GM12892 (cell line): ENCODE measurements around the gene NFATC1.

Experiments used
- DNase-seq: peaks from one replicate; pipeline ENCODE4 v3.0.0; 2011; ENCODE audit not compliant: insufficient read length
- FAIRE-seq: peaks from 2 replicates; lab custom pipeline; 2011; peaks lifted over from hg19 to GRCh38; lab: Jason Lieb, UNC
- POLR2A ChIP-seq: IDR thresholded peaks from 2 replicates; pipeline ENCODE4 v1.6.1; 2011; ENCODE audit warnings: low read depth, low read length, control low read depth
- POLR2AphosphoS5 ChIP-seq: IDR thresholded peaks from 2 replicates; pipeline ENCODE4 v1.6.1; 2011; ENCODE audit warnings: low read depth, low read length, control low read depth
- TAF1 ChIP-seq: IDR thresholded peaks from 2 replicates; pipeline ENCODE4 v1.6.1; 2011; ENCODE audit warnings: low read depth, mild to moderate bottlenecking, control low read depth, low read length, borderline replicate concordance

Gene NFATC1

DNA sequence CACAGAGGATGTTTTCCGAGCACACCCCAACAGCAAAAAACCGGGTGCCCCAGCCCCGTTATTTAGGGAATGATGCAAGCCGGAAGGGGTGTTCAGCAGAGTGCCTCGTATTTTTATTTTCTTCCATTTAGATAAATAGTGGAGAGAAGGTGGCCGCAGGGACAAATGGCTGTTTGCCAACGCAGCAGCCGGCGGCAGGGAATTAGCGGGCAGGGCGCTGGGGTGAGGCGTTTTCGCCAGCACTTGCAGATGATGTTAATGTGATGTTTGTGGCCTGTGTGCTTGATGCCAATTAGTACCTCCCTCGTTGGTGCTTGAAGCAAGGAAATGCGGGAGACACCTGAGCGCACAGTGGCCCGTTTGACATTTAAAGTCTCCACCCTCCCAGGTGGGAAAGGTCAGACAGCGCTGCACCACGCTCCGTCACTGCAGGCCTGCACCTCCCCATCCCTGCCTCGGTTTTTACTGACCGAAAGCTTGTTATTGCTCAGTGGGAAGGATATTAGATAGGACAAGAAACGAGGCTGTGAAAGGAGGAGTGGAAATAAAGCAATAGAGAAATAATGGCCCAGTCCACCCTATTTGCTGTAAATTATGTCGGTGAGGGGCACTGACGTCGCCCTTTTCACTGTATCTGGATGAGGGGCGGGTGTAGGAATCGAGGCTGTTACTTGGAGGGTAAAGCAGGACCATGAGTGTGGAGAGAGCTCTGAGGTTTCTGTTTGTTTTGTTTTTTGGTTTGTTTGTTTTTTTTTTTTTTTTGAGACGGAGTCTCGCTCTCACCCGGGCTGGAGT, 39.1 kb downstream of the NFATC1 start:
- no peak for DNase-seq
- TF ChIP-seq POLR2AphosphoS5 = no peak
- TF ChIP-seq TAF1 = no peak
- TF ChIP-seq POLR2A = no peak
- no peak for FAIRE-seq

DNA sequence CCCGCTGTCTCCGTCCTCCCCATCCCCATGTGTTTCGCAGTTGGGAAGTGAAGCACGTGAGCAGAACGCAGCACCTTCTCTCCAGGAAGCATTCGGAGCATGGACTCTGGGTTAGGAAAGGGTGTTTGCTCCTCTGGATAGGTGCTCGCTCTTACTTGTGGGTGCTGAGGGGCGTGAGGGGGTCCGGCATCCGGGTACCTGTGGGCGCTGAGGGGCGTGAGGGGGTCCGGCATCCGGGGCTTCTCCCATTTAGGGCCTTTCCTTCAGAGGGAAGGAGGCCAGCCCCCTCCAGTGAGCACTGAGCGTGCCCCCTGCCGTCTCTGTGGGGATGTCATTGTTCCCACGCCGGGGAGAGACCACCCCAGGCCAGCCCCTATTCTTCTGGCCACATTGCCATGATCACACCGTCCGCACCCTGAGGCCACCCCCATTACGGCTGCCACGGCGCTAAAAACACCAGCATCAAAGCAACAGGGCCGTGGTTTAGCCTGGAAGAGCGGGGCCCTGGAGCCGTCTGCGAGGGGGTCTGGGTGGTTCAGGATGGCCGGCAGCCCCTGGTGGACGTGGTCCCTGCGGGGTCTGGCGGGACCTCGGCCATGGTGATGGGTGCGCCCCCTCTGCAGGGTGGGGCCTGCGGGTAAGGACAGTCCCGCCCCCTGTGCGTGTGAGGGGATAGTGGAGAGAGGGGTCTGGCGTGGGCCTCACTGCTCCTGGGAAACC, 41.0 kb downstream of the NFATC1 start:
- no peak for TF ChIP-seq TAF1
- TF ChIP-seq POLR2A = no peak
- TF ChIP-seq POLR2AphosphoS5 = no peak
- FAIRE-seq = no peak

DNA sequence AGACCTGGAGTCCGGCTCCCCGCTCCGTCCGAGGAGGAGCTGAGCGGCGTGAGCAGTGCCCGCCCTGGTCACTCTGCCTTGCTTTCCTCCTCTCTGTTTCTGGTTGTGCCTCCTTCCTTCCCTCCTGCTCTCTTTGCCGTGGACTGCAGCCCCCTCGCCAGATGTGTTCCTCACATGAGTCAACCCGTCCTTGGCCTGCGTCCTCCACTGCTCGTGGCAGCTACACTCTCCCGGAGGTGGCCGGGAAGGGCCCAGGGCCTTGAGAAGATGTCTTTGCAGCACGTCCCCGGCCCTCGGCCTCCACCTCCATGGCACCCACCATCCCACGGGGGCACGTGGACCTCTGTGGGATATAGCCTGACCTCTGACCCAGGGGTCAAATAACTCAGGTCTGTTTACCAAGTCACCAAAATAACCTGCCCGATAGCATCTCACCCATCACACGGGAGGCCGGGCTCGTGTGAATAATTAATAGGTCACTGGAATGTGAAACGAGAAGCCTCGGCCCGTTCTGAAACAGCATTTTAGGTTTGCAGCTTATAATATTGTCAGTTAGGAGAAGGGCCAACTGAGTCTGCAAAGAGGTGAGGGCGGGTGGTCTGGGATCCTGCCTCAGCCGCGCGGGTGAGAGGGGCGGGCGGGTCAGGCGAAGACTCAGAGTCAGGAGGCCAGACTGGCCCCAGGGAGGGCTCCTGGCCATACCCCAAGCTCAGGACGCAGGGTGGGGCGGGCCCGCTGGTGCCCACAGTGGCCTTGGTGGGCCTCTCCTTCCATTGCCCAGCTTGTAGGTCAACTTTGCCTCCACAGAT, 42.6 kb downstream of the NFATC1 start:
- FAIRE-seq = no peak
- no peak for TF ChIP-seq POLR2A
- TF ChIP-seq TAF1 = no peak
- no peak for TF ChIP-seq POLR2AphosphoS5
- no peak for DNase-seq

More for the DNA sequence above, 41.0 kb downstream of the NFATC1 start:
- DNase-seq = no peak

DNA sequence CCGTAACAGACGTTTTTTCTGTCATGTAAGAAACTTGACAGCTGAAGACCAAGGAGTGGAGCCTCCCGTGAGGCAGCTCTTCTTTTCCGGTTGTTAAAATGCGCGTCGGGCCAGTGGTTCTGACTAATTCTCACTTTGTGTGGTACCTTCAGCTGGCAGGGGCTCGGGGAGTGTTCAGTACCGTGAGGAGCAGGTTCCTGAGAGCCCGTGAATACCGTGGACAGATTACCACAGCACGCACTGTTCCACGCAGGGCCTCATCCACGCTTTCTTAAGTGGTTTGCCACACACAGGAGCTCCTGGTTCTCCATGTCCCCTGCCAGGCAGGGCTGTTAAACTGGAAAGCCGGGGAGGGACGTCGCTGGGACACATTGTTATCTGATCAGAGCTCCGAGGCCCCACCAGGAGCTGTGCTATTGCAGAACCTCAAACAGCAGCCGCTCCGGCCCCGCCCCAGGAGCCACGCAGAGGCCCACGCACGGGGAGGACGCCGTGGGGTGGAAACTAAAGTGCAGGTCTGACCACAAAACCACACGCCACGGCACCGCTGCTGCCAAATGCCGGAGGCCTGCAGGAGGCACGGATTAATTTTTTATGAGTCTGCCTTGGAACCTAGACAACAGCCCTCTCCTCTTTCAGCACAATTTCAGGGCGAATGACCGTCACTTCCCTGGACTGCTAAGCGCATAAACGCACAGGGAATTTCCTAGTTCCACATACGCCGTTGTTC, 43.3 kb downstream of the NFATC1 start:
- FAIRE-seq (no peak), DNase-seq (no peak)
- TF ChIP-seq POLR2A (no peak), POLR2AphosphoS5 (no peak), TAF1 (no peak)

DNA sequence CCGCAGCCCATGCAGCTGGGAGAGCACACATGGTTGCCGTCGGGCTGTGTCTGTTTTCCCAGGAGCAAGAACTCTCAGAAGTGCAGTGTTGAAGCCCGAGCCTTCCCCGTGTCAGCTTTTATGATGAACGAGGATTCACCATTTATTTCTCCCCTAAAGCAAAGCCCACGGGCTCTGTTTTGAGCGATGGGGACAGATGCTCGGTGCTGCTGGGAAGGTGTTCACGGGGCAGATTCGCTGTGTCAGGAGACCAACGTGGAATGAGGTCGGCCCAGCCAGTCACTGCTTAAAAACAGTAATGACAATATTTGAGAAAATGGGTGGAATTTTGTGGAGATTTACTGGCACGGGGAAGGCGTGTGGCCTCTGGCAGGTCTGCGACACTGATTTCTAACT, 43.9 kb downstream of the NFATC1 start:
- TF ChIP-seq POLR2AphosphoS5 (no peak), POLR2A (no peak), TAF1 (no peak)
- no peak for FAIRE-seq
- DNase-seq = no peak

DNA sequence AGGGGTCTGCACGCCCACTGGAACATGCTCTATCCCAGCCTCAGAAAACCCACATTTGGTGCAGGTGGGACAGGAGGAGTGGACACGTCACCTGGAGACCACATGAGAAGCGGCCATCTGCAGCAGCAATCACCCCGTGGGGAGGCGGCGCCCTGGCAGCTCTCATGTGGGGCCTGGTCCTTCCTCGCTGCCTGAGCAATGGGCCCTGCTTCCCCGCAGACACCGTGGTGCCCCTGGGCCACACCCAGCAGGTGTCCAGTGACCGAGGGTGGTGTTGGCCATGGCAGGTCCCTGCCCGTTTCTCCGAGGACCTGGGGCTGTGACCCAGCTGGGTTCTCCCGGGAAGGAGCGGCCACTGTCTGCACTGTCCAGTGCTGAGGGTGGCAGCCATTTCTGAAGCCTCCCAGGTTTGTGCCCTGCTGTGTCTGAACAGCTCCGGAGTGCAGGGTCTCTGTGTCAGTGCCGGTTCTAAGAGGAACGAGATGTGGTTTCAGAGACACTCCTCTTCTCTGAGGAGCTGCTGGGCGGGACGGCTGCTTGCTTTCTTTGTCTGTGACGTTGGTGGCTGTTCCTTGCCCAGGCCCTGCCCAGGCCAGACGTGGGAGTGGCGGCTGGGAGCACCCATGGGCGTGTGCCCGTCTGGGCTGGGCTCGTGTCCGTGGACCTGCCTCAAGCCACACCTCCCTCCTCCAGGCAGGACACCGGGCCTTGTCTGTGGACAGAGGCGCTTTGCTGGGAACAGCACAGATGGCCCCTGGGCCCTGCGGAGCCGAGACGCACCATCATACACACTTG, 44.8 kb downstream of the NFATC1 start:
- DNase-seq (no peak), FAIRE-seq (no peak)
- TF ChIP-seq POLR2A (no peak), POLR2AphosphoS5 (0 out of 2 replicates have a peak, but pooled peaks have one; percentile 28)

DNA sequence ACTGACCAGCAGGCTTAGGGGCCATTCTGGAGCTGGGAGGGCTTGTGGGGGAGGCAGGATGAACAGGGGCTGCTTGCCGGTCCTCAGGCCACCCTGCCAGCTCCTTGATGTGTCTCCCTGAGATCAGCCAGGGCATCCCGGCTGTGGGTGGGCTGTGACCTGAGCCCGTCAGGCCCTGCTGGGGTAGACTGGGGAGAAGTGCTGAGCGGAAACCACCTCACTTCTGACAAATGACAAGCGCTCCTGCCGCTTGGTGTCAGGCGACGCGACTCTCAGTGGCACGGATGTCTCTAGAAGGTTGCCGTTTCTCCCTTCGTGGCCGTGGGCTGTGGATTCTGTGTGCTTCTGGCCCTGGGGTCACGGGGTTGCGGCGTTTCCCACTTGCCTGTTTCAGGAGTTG, 45.7 kb downstream of the NFATC1 start:
- no peak for FAIRE-seq

DNA sequence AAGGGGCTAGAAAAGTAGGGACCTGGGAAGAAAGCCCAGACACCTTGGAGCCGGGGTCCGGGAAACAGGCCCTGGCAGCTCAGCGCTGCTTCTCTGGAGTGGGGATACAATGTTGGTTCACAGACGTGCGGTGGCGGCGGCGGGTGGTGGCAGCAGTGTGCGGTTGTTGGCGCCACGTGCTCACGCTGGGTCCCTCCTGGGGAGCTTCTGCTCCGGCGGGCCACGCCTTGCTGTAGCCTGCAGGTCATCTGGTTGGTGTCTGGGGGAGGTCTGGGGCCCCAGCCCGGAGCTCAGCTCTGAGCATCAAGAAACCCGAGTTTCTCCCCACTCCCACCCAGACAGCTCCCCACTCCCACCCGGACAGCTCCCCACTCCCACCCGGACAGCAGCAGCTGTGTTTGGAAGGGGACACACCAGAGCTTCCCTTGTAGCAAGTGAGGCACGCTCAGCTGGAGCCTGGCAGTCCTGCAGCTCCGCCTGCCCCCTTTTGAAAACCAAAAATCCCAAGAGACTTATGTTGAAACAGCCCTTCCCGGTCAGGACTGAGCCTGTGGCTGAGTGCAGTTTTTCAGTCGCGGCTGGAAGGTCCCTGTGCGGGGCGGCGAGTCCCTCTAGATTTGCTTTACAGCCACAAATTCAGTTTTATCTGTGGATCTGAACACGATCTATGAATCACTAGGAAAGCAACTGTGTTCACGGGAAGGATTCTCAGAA, 46.9 kb downstream of the NFATC1 start:
- no peak for FAIRE-seq
- DNase-seq = no peak
- TF ChIP-seq TAF1 (no peak), POLR2AphosphoS5 (no peak), POLR2A (no peak)

More for the DNA sequence above, 45.7 kb downstream of the NFATC1 start:
- TF ChIP-seq POLR2AphosphoS5 = no peak
- no peak for TF ChIP-seq POLR2A
- TF ChIP-seq TAF1 = no peak
- DNase-seq = no peak

DNA sequence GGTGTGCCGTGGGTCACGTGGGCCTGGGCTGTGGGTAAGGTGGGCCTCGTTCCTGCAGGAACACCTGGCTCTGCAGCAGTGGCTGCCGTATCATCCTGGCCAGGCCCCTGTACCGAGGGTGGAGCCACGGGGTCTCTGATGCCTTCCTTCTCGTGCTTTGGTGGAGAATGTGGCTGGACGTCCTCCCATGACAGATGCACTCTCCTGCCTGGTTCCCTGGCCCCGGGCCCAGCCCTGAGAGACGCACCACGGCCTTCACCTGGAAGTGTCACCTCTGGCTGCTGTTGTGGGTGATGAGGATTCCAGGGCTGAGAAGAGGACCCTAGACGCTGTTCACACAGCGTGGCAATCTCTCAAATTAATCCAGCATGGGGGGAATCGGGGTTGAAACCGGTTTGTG, 49.5 kb downstream of the NFATC1 start:
- FAIRE-seq (no peak), DNase-seq (no peak)
- TF ChIP-seq TAF1 (no peak), POLR2A (no peak), POLR2AphosphoS5 (no peak)

DNA sequence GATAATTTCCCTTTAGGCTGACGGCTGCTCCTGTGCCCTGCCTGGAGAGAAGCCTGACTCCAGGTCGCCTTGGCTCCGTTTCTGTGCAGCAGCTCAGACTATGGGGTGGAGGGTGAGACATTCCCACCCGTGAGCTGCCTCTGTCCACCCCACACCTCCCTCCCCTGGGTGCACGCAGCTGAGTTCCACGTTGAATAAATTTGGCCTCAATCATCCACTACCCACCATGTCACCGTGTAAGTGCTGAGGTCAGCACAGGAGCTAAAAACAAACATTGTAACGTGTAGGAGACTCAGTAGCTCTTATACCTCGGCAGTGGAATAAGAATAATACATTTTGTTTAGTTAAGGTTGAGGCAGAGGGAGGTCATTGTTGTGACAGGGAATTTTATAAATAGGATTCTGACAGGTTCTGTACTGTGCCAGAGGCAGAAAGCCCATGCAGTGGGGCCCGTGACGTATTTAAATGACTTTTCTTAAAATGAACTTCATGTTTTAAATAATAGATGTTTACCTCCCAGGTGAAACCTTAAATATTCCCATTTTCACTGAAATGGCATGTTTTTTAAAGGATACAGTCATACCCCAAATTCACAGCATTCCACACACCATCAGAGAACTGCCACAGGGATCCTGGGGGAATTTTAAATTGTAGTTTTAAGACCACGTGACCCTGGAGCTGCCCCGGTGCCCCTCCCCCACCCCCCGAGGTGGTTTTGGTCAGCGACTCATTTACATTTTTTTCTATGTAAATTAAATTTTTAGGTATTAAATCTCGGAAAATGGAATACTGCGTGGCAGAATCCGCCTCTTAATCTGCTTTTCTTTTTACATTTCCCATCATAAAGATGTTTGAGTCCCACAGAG, 50.2 kb downstream of the NFATC1 start:
- FAIRE-seq (no peak), DNase-seq (no peak)
- TF ChIP-seq POLR2A (no peak), TAF1 (no peak), POLR2AphosphoS5 (no peak)
